GM21367 (cell line): ENCODE results near the gene STAG1.
"Not testable (repeated sequence)": the region's sequence is repeated elsewhere in the genome, so short reads cannot be mapped to it uniquely, and the experiment has no call there.

Experiments
- ATAC-seq: cut with Tn5 transposase; IDR thresholded peaks from one replicate; pipeline ENCODE4 v1.9.1; 2021; ENCODE audit not compliant: unreplicated experiment

Gene STAG1

DNA sequence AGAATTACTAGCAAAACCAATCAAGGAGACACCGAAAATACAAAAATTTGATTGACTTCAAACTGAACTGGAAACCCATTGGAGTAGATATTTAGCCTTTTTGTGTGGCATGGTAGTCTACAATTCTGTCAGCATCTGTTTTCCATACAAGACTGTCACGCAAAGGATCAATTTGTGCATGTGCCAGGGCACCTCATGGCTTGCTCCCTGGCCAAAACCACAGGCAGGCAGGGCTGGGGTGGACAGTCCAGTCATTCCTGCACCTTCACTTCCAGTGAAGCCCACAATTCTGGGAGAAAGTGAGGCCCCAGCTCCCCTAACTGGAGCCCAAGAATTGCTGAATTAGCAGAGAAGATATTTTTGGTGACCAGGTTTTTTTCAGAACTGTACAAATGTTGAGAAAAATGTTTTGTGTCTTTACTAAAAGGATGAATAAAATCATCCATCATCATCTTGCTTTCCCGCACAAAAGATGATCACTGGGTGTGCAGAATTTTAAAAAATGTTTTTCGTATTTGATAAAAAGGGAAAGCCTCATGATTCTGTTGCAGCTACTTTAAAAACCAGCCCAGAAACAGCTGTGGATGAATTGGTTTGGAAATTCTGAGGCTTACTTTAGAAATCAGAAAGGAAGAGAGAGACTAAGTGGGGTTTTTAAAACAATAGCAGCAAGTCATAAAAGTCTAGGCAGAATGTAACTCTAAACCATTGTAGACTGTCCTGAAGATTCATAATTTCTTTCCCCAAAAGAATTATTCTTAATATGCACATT lies 415.7 kb downstream of the STAG1 start:
- no peak for ATAC-seq

DNA sequence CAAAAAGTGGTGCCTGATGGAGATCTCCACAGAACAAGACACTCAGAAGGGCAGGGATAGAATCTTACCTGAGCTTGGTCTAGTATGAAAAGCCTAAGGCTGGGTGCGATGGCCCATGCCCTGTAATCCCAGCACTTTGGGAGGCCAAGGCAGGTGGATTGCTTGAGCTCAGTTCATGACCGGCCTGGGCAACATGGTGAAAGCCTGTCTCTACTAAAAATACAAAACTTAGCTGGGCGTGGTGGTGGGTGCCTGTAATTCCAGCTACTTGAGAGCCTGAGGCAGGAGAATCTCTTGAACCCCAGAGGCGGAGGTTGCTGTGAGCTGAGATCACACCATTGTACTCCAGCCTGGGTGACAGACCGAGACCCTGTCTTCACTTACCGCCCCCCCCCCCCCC lies 417.5 kb downstream of the STAG1 start:
- not testable (repeated sequence) for ATAC-seq

DNA sequence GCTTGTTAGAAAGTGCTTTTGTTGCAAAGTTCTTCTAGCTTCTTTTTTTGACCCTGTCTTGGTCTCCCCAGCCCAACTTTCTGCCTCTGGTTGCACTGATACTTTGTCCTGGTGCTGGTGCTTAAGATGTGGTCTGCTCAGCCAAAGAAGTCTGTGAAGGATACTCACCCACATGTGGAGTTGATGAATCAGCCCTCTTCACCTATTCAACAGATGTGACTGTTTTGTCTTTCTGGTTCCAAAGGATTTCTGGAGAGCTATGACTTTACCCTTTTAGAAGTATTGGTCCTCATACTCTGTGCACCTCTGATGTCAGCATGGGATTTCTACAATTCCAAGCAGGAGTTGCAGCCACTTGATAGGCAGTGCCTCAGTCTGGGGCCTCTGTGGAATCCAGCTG lies 418.0 kb downstream of the STAG1 start:
- ATAC-seq = no peak

DNA sequence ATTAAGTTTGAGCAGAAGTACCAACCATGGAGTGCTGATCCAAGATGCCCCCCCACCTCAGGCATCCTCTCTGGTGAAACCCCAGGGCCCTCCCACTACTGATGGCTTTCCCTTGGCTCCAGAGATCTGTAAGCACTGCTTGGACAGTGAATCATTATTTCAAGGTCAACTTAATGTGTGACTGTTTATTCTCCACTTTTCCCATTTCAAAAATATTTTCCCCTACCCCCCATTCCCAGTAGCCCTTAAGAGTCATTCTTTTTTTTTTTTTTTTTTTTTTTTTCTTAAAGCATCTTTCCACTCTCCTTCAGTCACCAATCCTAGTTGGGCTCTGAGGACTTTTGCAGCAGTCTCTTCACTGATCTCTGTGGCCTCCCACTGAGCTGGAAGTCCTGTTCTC lies 419.4 kb downstream of the STAG1 start:
- no peak for ATAC-seq

DNA sequence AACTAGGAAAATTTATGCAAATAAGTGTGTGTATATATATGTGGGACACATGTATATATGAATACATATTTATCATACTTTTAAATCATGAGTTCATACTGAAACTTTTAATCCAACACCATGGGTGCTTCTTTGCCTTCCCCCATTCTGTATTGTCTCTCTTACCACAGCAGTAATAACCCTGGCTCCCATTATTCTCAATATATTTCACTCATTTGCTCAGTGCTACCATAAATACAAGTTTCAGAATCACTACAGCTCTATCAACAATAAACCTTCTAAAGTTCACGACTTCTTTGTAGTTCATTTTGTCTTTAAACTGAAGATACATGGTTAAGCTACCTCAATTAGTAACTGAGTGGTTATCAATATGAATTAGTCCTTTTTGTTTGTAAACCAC lies 419.9 kb downstream of the STAG1 start:
- no peak for ATAC-seq

DNA sequence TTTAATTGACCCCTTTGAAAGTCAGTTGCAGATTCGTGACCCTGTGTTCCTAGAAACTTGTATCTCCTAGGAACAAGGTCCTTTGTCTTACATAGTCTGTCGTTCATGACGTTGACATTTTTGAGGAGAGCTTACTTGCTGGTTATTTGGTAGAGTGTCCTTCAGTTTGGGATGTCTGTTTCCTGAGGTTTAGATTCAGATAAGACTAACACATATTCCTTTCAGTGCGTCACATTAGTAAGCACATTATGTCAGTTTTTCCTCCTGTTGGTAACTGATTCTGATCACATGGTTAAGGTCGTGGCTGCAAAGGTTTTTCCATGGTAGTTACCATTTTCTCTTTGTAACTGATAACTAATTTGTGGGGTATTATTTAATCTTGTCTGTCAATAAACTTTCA lies 421.3 kb downstream of the STAG1 start:
- no peak for ATAC-seq

DNA sequence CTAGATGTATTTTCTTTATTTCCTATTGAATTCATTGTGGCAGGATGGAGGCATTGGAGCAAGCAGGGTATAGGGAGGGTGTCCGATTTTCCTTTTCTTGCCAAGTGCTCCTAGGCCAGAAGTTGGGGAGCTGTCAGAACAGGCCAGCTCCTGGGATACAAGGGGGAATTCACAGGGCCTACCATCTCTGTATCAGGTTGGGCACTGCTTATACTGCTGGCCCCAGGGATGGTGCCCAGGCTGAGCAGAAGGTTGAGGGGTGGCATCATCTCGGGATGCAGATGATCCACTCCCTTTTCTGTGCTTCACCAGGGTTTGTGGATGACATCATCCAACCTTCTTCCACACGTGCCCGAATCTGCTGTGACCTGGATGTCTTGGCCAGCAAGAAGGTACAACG lies 422.6 kb downstream of the STAG1 start:
- ATAC-seq = no peak

DNA sequence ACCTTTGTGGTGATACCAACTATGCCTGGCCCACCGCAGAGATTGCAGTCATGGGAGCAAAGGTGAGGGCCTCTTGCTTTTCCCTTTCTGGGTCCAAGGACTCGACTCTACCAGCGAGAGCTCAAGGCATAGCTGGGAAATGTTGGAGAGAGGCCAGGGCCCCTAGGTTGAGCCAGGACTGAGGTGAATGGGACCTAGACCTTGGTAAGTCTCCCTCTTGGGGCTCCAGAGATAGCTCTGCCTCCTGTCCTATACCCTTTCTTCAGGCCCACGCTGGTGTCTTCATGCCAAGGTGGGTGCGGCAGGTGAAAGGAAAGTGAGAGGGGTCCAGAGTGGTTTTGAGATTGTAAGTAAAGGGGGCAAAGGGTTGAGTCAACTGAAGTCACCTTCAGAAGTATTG lies 424.5 kb downstream of the STAG1 start:
- ATAC-seq = no peak

DNA sequence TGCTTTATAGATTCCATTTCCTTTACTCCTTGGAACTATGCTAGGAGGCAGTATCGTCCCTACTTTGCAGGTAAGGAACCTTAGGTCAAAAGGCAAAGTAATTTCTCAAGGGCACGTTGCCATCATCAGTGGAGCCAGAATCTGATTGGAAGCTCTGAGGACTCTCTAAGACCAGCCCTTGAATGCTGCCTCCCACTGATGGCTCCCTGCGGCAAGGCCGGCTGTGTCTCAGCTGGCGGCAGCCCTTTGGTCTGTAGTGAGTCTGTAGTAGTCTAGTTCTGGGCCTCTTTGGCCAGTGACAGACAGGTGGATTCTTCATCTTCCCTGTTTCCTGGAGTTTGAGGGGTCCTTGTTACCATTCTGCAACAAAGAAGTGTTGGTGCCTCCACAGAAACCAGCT lies 425.9 kb downstream of the STAG1 start:
- no peak for ATAC-seq

DNA sequence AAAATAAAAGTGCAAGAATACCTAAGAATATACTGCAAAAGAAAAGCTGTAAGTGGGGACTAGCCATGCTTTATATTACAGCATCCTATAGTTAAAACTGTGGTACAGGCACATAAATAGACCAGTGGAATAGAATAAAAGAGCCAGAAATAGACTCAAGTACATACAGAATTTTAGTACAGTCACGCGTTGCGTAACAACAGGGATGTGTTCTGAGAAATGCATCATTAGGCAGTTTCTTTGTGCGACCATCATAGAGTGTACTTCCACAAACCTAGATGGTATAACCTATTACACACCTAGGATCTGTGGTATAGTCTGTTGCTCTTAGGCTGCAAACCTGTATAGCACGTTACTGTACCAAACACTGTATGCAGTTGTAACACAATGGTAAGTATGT lies 440.2 kb downstream of the STAG1 start:
- ATAC-seq = no peak

DNA sequence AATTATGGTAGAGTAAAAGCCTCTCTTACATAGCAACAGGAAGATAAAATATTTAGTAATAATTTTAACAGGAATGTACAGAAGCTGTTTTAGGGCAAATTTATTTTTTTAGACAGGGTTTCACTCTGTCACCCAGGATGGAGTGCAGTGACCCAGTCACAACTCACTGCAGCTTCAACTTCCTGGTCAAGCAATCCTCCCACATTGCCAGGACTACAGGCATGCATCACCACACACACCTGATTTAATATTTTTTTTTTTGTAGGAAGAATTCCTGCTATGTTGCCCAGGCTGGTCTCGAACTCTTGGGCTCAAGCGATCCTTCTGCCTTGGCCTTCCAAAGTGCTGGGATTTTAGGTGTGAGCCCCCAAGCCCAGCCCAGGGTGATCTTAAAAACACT lies 440.9 kb downstream of the STAG1 start:
- no peak for ATAC-seq

DNA sequence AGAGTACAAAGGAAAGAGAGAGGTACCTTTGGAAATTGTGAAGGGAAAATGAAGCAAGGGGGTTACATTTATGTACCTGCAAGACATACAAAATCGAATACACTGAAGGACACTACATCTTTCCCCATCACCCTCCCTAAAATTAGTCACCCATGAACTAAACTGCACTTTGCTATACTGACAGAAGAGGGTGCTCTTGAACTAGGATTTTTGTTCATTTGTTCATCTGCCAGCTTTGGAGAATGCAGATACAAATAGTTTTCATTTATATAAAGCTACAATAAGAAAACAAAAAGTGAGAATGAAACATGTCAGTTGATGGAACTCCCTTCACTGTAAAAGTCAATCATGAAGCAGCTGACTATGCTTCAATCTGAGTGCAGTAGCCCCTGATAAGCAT lies 446.3 kb downstream of the STAG1 start:
- no peak for ATAC-seq

DNA sequence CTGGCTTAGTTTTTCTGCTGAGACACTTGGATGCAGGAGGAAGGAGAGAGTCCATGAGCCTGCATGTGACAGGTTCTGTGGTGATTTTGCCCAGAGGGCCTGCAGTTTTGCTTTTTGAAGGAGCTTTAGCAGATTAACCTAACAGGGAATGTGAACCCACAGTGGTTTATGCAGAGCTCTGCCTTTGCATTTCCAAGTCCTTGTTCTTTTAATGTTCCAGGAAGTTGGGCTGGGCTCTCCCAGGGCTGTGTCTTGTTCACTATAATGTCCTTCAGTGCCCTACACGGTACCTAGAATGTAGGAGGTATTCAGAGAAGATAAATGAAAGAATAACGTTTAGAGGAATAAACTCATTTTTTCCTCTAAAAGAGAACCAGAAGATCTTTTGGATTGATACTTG lies 451.7 kb downstream of the STAG1 start:
- ATAC-seq = no peak

DNA sequence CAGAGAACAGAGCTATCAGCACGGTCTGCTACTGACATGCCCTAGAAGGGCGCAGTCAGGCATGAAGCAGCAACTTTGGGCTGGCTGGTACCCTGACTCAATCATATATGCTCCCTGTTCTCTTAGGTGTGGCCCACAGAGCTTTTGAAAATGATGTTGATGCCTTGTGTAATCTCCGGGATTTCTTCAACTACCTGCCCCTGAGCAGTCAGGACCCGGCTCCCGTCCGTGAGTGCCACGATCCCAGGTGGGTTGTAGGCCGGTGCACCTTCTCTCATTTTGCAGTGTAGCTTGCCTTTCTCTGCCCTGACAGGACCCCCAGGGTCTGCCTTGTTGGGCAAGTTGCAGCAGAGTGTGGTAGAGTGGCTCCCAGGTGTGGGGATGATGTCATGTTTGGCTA lies 454.4 kb downstream of the STAG1 start:
- no peak for ATAC-seq

DNA sequence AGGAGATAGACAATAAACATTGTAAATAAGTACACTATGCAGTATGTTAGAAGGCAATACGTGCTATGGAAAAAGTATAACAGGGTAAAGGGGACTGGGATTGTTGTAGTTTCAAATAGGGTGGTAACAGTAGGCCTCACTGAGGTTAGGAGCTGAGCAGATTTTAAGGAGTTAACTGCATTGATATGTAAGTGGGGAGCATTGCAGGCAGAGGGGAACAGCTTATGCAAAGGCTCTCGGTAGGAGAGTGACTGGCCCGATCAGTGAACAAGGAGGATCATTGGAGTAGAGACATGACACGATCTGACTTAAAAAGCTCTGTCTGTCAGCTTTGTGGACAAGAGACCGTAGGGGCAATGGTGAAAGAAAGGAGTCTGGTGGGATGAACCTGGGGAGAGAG lies 455.2 kb downstream of the STAG1 start:
- ATAC-seq = no peak

DNA sequence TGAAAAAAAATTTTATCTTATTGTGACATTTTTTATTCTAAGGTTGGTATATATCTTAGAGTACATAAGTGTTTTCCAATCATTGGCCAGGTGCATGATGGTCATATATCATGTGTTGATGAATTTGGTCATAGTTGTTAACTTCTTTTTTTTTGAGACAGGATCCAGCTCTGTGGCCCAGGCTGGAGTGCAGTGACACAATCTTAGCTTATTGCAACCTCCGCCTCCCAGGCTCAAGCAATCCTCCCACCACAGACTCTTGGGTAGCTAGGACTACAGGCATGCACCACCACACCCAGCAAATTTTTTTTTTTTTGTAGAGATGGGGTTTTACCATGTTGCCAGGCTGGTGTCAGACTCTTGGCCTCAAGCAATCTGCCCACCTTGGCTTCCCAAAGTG lies 458.0 kb downstream of the STAG1 start:
- no peak for ATAC-seq

DNA sequence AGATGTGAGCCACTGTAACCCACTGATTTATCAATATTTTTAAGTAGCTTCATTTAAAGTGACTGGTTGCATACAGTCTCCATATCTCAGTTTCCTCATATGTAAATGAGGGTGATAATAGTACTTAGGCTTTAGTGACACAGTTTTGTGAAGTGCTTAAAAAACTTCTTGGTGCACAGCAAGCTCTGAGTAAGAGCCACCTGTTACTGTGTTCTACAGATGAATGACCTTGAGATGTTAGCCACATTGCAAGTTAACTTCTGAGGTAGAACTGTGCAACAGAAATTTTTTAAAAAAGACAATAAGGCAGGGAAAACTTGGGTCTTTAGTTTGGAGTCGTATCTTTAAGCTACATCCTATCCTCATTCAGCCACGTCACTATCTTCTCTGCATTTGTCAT lies 458.9 kb downstream of the STAG1 start:
- ATAC-seq = no peak

DNA sequence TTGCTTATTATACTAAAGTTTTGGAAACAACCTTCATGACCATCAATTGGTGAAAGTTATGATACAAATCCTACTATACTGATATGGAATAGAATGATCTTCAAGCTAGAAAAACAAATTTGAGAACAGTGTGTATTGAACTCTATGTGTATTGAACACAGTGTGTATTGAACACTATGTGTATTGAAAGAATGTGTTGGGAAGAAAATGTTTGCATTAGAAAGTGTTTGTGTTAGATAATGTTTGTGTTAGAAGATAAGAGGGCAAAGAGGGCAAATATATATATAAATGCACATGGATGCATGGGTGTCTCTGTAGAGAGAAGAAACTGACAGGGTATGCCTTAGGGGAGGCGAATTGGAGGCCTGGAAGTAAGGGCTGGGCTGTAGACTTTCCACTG lies 459.7 kb downstream of the STAG1 start:
- ATAC-seq = no peak

DNA sequence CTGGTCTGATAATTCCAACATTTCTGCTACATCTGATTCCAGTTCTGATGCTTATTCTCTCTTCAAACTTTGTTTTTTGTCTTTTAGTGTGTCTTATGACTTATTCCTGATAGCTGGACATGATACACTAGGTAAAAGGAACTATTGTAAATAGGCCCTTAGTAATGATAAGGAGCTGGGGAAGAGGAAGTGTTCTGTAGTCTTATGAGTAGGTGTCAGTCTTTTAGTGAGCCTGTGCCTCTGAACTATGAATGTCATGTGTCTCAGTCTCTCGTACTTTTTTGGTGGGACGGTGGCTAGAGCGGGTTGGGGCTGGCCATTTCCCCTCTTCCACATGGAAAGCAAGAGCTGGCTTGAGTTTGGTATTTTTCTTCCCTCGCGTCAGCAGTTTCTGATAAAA lies 460.9 kb downstream of the STAG1 start:
- no peak for ATAC-seq
